Measurements from ENCODE around the gene CDH13.

CDH13 gene

GRCh38 chr16:83724585-83724984 lies 1097.8 kb downstream of the CDH13 start:
- no peak for DNase-seq (ENCODE audit: low read depth)

- DNase-seq (ENCODE audit: low read depth) = no peak
These were observed 1098.5 kb downstream of the CDH13 start for GRCh38 chr16:83725313-83725712.

DNA sequence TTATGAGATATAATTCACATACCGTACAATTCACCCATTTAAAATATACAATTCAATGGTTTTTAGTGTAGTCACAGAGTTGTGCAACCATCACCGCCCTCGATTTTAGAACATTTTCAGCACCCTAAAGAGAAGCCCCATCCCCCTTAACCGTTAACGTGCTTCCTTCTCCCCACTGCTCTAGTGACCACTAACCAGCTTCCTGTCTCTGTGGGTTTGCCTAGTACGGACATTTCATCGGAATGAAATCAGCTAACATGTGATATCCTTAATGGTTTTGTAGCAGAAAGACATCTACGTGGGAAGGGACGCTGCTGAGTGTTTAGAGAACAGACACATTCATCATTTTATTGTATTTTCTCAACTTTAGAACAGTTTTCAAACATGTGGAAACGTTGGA lies 1100.2 kb downstream of the CDH13 start:
- DNase-seq (ENCODE audit: low read depth) = no peak

DNA sequence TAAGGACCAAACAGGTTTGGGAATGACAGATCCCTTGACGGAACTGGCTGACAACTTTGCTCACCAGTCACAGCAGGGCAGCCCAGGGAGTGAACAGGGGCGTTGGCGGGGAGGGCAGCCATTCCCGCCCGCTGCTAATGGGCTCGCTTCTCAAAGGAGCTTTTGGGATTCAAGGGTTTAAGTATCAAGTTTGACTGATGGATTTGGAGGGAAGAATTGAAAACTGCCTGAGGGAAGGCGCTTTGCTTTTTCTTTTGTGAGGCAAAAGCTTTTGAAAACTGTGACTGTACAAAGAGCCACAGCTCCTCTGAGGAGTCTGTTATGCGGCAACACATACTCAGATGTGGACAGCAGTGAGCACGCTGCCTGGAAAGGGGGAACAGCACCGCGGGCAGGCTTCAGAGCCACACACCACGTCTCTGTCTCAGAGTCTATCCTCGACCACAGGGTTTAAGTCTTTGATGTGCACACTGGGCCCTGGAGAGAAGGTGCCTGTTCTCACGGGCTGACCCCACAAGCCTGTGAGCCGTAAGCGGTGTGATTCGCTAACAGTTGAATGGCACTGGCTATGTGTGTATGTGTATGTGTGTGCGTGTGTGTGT lies 1101.1 kb downstream of the CDH13 start:
- no peak for DNase-seq (ENCODE audit: low read depth)

- DNase-seq (ENCODE audit: low read depth) = no peak
These were observed 1101.7 kb downstream of the CDH13 start for GRCh38 chr16:83728492-83728891.

DNA sequence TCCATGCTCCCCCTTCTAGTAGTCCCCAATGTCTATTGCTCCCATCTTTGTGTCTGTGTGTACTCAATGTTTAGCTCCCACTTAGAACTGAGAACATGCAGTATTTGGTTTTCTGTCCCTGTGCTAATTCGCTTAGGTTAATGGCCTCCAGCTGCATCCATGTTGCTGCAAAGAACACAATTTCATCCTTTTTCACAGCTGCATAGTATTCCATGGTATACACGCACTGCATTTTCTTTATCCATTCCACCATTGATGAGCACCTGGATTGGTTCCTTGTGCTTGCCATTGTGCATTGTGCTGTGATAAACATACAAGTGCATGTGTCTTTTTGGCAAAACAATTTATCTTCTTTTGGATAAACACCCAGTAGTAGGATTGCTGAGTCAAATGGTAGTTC lies 1104.0 kb downstream of the CDH13 start:
- no peak for DNase-seq (ENCODE audit: low read depth)

DNA sequence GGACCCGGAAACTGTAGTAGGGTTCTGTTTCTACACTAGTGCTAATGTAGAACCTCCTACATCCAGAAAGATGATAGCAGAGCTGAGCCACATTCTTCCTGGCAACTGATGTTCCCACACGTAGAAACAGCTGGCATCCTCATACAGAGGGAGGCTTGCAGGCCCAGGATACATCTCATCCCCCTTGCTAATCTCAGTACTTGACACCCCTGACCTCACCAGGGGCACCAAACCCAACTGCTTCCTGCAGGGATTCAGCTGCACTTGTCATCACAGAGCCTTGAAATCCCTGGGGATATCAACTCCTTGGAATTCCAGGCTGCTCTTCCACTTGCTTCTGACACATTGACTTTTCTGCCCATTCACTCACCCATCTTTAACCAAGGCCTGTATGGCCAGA lies 1105.8 kb downstream of the CDH13 start:
- DNase-seq (ENCODE audit: low read depth) = no peak

- no peak for DNase-seq (ENCODE audit: low read depth)
These were observed 1106.5 kb downstream of the CDH13 start for GRCh38 chr16:83733301-83733700.

GRCh38 chr16:83734136-83734535 lies 1107.4 kb downstream of the CDH13 start:
- DNase-seq (ENCODE audit: low read depth) = no peak

DNA sequence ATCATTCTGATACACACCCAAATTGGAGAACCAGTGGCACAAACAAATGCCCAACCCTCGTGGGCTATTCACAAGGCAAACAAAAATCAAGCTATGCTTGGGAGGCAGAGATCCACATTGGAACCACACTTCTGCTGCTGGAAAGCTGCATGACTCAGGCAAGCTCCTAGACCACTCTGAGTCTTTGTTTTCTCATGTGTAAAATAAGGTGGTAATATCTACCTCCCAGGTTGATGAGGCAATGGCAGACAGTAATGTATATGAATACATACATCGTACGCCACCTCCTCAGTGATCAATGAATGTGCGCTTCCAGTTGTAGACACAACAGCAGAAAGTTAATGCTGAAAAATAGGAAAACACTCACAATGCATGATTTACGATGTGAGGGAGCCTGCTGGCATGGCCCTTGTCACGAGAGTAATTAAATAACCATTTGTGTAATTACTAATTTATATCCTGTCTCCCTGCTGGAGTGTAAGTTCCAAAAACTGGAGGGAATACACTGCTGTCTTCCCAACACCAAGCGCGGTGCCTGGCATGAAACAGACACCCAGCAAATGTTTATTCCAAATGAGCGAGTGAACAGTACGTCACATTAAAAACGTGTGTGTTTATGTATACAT lies 1111.1 kb downstream of the CDH13 start:
- DNase-seq (ENCODE audit: low read depth) = no peak

- DNase-seq (ENCODE audit: low read depth) = no peak
These were observed 1112.2 kb downstream of the CDH13 start for GRCh38 chr16:83738923-83739503.

GRCh38 chr16:83742124-83742899 lies 1115.5 kb downstream of the CDH13 start:
- DNase-seq (ENCODE audit: low read depth) = no peak

DNA sequence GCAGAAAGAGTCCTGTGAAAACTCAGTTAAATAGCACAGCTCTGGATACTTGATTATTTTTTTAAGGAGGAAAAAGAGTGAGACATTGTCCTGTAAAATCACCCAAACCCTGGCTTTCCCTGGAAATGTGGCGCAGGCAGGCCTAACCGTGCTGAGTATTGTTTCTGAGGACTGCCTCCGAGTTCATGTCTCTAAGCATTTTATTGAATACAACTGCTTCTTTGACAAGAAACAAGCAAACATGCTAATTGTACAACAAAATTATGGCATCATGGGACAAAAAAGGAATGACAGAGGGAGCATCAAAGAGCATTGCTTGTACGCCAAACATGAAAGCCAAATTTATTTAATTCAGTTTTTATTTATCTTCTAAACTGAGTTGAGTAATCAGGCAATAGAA lies 1116.5 kb downstream of the CDH13 start:
- no peak for DNase-seq (ENCODE audit: low read depth)

DNA sequence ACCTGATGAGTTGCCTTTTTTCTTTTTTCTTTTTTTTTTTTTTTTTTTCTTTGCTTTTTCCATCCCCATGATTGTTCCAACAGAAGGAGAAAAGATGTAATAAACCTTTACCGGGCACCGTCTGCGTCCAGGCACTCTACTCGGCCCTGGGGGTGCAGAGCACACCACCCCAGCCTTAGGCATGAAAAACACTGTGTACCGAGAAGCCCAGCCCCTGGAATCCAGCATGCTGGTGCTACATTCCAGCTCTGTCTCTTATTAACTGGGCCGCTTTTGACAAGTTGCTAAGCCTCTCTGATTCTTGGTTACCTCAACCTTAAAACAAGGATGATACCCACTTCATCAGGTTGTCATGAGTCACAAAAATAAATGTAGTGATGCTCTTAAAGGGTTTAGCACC lies 1117.0 kb downstream of the CDH13 start:
- no peak for DNase-seq (ENCODE audit: low read depth)

GRCh38 chr16:83744441-83744981 lies 1117.7 kb downstream of the CDH13 start:
- no peak for DNase-seq (ENCODE audit: low read depth)

DNA sequence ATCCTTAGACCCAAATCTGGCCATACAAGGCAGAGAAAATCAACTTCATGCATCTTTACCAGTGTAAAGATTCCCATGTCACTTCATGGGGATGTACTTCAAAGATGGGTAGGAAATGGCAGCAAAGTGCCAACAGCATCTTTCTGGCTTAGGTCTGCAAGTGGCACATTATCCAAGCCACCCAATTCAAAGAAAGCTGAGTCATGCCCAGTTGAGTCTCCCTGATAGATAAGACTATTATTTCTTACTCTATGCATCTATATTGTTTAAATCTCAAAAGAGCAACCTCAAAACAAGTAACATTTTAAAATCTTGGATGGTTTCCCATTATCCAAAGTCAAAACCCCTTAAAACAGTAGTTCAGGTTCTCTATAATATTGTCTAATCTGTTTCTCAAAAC lies 1119.8 kb downstream of the CDH13 start:
- no peak for DNase-seq (ENCODE audit: low read depth)

GRCh38 chr16:83747936-83748335 lies 1121.2 kb downstream of the CDH13 start:
- no peak for DNase-seq (ENCODE audit: low read depth)

- no peak for DNase-seq (ENCODE audit: low read depth)
These were observed 1128.6 kb downstream of the CDH13 start for GRCh38 chr16:83755391-83755790.

DNA sequence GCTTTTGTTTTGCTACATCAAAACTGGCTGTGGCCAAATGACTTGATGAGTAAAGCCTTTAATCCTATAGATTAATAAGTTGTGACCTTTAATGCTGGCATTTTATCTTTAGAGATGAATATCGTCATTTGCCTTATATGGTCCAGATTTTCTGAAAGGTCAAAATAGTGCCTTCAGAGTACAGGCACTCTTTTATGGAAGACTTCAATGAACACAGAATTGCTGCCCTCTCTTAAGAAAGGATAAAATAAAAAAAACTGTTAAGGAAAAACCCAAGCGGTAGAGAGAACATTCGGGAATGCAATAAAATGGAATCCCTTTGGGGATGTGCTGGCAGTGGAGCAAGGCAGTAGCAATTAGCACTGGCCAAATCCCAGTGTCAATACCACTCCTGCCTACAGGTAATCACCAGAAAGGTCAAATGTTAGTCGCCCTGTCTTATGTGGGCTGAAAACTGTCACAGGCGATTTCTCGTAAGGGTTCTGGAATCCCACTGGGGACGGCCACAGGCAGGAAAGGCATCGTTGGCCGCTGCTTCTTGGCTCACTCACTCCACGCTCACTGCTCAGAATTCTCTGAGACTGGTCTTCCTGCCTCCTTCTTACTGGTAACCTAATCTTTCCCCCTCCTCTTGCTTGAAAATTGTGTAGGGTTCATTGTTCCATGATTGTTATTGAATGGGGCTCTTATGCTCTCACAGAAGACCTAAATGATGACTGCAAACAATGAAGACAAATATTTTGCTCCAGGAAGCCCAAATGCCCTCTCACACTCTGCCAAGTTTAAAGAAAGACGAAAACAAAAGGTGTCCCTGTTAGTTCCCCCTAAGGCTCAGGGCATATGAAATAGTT lies 1135.6 kb downstream of the CDH13 start:
- no peak for DNase-seq (ENCODE audit: low read depth)

GRCh38 chr16:83762992-83763358 lies 1136.2 kb downstream of the CDH13 start:
- no peak for DNase-seq (ENCODE audit: low read depth)

- DNase-seq (ENCODE audit: low read depth) = no peak
These were observed 1142.2 kb downstream of the CDH13 start for GRCh38 chr16:83768986-83769385.

Data from activated gamma-delta T cell treated with anti-CD3 and anti-CD28 coated beads, Interleukin-2, amount 50 U/mL, for 16 hours (primary cell).